HG02981 (cell line): ENCODE results near the gene SDF2.
"Not testable (repeated sequence)": the region's sequence is repeated elsewhere in the genome, so short reads cannot be mapped to it uniquely, and the experiment has no call there.

ENCODE experiments used
- ATAC-seq: cut with Tn5 transposase; IDR thresholded peaks from one replicate; pipeline ENCODE4 v1.9.1; 2021; ENCODE audit warnings: mild to moderate bottlenecking, moderate library complexity; ENCODE audit not compliant: unreplicated experiment

The SDF2 gene

DNA sequence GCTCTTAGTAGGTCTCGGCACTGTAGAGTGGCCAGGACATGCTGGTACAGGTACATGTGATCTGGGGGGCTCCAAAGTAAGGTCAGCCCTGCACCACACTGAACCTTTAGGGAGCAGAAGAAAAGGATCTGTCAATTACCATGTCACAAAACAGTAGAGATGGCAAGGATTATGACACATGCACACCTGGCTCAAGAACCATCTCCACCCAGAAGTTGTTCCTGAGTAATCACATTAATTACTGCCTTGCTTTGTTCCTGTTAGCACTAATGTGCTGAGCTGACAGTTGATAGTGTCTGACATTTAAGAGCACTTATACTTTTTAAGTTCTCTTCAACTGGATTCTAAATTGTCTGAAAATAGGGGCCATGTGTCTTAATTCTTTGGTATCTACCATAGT, 26.2 kb downstream of the SDF2 start:
- no peak for ATAC-seq

DNA sequence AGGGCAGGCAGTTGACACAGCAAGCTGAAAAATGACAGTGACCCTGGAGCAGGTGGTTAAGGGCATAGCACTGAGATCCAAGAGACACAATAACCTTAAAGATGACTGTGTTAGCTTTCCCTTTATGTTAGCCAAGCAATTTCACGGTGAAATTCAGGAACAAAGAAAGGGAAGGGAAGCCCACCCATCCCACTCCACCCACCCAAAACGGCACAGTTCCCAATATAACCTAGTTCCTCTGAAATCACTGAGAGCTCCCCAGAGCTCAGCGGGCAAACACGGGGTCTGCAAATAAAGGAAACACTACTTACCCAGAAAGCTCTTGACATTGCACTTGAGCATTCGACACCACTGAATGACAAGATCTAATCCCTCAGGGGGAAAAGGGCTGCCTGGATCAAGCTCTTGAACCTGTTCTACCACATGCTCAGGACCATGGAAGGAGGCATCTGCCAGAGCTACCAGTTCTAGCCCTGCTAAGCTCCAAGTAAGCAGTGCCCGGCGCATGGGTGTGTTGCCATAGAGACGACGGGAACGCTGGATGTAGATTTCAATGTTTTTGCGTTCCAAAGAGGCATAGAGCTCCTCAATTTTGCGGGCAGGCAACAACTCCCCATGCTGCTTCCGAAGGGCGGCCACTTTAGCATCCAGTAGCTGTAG, 27.4 kb downstream of the SDF2 start:
- no peak for ATAC-seq

DNA sequence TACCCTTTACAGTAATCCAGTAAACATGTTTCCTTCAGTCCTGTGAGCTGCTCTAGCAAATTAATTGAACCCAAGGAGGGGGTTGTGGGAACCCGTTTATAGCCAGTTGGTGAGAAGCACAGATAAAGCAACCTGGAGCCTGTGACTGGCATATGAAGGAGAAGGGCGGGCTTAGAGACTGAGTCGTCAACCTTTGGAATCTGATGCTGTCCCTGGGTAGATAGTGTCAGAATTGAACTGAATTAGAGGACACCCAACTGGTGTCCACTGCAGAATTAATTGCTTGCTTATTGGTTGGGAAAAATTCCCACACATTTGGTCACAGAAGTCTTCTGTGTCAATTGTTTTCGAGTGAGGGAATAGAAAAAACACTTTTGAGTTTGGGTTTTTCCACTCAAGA, 34.9 kb downstream of the SDF2 start:
- no peak for ATAC-seq

DNA sequence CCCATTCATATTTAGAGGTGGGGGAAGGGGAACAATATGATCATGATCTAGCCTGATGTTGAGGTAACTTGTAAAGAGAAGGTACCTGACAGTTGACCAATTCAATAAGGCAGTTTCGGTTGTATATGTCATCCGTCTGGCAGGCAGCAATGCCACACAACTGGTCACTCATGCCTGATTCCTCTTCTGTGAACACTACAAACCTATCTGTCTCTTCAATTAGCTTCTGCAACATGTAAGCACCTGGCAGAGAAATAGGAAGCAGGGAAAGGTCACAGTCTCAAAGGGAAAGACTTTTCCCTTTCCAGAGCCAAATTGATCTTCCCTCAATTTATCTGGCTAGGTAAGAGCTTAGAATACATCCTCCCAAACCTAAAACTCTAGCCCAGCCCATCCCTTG, 37.6 kb downstream of the SDF2 start:
- ATAC-seq = no peak

DNA sequence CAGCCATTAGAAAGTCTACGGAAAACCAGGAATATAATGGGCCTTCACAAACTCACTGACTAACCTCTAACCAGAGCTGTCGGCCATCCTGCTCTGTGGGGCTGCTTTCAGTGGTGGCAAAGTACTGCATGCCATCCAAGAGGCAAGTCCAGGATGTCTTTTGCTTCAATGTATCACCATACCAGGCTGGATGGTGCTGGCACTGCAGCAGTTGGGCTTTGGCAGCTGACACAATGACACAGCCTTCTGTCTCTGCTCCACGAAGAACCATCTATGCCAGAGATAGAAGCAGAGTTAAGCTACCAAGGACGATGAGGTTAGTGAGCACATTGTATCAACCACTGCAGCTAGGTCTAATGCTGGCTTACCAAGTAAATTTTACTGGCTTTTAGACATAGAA, 38.0 kb downstream of the SDF2 start:
- ATAC-seq = no peak

DNA sequence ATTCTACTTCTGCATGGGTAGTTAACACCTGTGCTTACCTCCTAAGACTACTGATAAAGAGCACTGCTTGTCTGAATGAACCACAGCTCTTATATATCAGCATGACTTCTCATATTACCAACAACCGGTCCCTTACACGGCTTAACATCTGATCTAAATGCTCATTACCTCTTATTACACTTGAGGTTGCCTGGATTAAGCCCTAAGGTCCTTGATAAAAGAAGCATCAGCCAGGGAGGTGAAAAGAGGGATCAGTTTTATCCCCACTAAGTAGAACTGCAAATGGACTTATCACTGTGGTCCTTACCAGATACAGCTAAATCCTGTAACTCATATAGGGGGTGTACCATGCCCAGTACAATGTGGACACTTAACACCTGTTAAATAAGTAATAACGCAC, 39.5 kb downstream of the SDF2 start:
- ATAC-seq = no peak

DNA sequence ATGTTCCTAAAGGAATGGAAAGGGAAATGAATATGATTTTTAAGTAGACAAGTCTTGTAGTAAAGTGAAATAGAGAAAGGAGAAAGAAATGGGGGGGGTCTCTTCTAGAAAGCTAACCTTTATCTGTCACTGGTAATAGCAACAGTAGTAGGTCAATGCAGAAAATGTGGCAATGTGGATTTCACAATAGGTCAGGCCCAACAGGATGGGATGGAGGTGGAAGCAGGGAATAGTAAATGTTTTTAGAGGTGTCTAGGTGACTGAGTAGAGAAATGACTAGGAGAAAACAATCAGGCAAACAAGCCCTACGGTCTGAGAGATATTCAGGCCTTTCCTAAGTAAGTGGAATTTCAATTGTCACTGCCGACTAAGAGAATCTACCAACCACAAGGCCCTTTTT, 41.7 kb downstream of the SDF2 start:
- ATAC-seq = no peak

DNA sequence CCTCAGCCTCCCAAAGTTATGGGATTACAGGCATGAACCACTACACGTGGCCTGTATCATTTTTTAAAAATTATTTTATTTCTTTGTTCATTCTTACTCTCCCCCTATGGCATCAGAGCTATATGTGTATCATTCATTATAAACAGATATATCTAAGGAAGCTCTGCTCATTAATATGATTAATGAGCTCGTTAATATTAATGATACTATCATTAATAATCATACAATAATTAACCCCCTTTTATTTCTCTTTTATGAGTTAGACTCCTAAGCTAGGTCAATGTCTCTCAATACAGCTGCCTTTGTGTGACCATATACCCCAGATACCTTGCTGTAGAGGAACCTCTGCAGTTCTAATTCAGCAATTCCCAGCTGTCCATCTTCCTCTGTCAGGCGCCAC, 43.2 kb downstream of the SDF2 start:
- no peak for ATAC-seq

DNA sequence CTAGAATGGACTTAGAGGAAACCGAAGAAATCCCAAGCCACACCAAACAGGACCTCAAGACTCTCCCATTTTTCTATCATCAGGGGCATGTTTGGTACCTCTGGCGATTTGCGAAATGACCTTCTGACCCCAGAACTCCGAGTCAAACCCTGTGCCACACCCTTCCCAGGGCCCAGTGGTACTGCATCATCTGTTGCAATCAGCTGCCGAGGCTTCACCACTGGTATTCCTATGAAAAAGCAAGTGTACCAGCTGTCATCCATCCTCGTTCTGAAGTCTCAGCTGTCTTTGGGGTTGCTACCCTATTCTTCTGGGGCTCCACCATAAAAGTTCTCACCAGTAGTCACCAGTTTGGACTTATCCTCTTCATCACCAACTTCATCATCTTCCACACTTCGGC, 45.4 kb downstream of the SDF2 start:
- no peak for ATAC-seq

DNA sequence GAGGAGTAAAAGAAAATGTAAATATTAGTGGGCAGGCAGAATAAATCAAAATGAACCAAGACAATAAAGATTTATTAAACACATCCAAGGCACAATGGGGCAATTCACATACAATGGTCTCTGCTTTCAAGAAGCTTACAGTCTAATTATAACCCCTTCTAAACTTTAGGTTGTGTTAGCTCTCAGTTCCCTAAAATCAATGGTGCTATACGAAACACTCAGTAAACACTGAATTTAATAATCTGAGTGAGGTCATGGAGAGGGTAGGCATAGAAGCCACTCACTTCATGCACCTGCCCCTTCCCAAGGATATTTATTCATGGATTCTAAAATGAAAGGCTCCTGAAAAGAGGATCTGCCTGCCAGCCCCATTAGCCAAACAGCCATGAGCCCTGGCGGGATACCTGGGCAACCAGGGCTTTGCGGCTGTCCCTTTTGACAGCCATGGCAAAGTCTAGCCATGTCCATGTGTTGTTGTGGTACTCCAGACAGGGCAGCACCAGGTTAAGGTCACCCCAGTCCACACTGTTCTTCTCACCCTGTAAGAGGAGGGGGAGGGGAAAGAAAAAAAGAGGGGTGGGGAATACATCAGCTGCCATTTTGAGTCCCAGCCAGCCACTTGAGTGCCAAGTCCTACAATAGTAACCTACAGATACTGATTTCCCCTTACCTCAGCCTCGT, 46.3 kb downstream of the SDF2 start:
- ATAC-seq = no peak

DNA sequence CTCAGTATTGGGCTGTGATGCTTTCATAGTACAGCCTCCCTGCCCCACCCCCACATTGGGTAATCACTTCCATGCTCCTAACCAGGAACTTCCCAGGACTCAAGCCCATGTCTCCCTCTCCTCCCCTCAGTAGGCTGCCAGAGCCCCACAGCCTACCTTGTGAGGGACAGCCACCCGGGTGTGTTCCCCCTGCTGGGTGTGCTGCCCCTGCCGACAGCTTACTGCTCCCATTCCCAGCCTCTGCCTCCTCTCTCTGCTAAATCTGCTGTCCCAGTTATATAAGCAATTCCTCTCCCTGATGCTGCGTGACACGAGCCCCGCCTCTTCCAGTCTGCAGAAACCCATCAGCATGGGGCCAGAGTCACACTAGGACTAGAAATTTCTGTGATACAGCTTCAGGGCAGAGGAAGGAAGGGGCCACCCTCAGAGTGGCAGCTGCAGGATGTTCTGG, 47.8 kb downstream of the SDF2 start, which contains the start of gene RSKR:
Gene RSKR (minus strand): TSS at position 255 of the 451 bp plus-strand sequence. CDS start 24 bp downstream, at position 231.
- ATAC-seq = no peak

DNA sequence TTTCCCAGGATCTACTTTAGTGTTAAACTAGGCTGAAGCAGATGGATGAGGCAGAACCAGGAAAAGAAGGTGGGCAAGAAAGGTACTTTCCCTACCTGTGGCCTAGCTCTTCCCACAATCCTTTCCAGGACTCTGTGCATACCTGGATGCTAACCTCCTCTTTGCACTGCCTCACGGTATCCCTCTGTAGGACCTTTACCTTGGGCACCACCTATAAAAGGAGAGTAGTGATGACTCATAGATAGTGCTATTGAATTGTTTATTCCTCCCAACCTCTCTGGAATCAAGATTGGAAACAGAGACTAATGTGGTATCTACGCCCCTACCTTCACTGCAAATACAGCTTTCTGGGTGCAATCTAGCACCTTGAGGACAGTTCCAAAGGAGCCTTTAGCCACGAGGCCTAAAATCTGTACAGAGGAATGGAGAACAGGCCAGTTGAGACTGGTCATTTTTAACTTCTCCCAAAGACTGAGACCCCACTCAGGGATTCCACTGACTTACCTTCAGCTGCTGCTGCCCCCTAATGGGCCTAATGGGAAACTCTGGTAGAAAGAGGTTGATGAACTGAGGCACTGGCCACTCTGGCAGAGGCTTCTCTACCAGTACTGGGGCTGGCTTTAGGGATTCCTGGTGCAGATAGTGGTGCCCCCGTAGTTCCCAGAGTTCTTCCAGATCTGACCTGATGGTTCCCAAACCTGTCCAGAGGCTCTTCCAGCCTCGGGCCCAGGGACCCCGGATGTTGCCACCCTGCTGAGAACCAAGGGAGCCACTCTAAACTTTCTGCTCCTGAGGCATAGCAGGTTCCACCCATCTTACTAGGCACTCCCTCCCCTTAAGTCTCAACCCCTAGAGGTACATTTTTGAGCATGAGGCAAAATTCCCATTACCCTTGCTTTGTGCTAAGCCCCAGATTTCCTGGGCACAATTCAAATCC, 48.5 kb downstream of the SDF2 start:
- ATAC-seq = no peak

DNA sequence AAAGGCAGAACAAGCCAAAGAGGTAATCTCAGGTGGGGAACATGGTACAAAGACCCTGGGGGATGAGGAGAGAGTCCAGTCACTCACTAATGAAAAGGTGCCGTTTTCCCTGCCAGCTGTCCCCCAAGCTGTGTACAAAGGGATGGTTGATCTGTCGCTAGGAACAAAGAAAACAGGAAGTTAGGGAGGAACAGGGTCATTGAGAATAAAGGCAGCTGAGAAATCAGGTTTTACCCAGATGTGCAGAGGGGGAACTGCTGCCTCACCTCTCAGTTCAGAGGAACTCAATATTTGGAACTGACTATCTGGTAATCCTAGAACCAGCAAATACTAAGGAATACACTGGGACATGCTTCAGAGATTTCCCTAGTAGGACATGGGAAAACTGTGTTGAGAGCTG, 49.2 kb downstream of the SDF2 start:
- ATAC-seq = no peak

DNA sequence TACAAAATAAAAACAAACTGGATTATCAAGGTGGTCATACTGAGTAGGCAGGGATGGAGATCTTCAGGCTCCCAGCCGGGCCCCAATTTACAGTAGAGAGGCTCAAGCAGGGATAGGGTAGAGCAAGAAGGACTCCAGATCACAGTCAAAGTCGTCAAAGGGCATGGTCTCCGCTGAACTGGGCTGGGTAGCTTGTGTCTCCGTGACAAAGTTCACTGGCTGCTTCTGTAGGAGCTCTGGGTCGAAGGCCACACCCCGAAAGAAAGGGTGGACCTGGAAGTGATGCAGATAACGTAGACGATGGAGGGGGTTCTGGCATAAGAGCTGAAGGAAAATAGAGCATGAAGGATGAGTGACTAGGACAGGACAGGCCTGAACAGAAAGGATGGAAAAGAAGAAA, 51.3 kb downstream of the SDF2 start:
- no peak for ATAC-seq

DNA sequence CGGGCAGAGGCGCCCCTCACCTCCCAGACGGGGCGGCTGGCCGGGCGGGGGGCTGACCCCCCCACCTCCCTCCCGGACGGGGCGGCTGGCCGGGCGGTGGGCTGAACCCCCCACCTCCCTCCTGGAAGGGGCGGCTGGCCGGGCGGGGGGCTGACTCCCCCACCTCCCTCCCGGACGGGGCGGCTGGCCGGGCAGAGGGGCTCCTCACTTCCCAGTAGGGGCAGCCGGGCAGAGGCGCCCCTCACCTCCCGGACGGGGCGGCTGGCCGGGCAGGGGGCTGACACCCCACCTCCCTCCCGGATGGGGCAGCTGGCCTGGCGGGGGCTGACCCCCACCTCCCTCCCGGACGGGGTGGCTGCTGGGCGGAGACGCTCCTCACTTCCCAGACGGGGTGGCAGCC, 57.7 kb downstream of the SDF2 start:
- not testable (repeated sequence) for ATAC-seq

DNA sequence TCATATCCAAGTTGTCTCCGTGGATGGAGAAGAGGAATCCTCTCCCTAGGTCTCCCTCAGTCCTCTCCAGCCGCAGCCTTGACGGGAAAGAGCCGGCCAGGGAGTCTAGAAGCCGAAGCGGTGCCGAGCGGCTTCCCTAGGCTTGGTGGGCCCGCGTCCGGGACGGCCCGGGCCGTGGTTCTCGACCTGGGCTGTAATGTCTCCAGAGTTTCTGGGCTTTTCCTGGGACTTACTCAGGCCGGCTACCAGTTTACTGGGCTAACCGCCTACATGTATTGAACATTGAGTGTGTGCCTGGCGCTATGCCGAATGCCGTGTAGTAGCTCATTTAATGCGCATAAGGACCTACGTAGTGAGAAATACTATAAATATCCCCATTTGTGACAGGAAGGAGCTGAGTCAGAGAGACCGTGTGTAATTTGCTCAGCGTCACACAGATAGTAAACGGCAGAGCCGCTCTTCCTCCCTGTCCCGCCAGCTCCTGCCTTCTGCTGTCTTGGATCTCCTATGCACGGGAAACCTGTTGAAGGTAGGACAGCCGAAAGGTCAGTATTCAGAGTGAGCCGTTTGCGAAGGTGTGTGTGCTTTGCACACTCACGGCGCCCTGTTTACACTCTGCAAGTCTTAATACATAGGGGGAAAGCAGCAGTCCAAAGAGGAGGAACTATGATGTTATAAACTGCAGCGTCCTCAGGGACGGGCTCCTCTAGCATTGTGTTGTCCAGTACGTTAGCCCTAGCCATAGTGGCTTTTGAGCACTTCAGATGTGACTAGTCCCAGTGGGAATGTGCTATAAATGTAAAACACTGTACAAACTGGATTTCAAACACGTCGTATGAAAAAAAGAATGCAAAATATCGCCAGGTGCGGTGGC, 62.2 kb downstream of the SDF2 start:
- peak; percentile 43 for ATAC-seq

DNA sequence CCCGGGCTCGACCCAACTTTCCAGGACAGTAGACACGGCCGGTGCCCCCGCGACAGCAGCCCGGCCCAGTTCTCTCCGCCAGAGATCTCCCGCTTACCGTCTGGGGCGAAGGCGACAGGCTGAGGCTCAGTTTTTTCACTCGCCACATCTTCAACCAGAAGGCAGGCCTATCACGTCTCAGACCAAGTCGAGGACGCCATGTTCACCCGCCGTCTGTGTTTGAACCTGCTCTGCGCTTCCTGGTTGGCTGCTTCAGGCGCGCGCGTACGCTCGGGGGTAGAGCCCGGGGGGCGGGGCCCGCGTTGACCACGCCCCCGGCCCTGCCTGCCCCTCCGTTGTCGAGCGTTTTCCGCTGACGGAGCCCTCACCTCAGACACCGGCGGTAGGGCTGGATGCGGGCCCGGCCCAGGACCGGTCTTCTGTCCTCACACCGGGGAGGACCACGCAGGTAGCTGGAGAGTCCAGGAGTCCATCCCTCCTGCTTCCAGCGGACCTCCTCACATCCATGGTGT, 62.9 kb downstream of the SDF2 start, which contains the start of gene SPAG5:
Gene SPAG5 (minus strand): TSS at position 227 of the 512 bp plus-strand sequence. CDS start 79 bp downstream, at position 148.
- ATAC-seq = peak; percentile 80

DNA sequence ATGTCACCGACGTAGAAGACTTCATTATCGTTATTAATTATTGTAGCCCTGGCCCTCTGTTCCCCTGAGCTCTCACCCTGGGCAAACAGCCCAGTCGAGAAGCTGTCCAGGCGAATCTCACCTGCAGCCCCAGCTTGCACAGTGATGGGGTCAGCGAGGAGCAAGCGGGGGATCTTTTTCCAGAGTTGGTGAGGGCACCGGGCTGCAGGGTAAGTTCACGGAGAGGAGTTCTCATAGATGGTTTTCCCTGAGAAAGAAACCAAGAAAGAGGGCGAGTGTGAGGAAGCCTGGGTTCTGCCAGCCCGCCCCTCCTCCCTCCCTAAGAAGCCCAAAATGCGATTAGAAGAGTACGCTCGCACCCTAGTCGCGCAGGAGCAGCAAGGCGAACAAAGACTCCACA, 63.3 kb downstream of the SDF2 start:
- no peak for ATAC-seq
